Measurements from ENCODE around the gene PROB1.
"Not testable (repeated sequence)": the region's sequence is repeated elsewhere in the genome, so short reads cannot be mapped to it uniquely, and the experiment has no call there.

PROB1 gene

GRCh38 chr5:139410993-139411828 lies 16.3 kb upstream of the PROB1 start:
- TF ChIP-seq, protein P1, sequence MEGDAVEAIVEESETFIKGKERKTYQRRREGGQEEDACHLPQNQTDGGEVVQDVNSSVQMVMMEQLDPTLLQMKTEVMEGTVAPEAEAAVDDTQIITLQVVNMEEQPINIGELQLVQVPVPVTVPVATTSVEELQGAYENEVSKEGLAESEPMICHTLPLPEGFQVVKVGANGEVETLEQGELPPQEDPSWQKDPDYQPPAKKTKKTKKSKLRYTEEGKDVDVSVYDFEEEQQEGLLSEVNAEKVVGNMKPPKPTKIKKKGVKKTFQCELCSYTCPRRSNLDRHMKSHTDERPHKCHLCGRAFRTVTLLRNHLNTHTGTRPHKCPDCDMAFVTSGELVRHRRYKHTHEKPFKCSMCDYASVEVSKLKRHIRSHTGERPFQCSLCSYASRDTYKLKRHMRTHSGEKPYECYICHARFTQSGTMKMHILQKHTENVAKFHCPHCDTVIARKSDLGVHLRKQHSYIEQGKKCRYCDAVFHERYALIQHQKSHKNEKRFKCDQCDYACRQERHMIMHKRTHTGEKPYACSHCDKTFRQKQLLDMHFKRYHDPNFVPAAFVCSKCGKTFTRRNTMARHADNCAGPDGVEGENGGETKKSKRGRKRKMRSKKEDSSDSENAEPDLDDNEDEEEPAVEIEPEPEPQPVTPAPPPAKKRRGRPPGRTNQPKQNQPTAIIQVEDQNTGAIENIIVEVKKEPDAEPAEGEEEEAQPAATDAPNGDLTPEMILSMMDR (conservative IDR thresholded peaks at IDR 0.05) = no peak
- TF ChIP-seq ZFX (IDR thresholded peaks at IDR 0.05) = no peak
- no peak overlapping the region for H3K27ac ChIP-seq

DNA sequence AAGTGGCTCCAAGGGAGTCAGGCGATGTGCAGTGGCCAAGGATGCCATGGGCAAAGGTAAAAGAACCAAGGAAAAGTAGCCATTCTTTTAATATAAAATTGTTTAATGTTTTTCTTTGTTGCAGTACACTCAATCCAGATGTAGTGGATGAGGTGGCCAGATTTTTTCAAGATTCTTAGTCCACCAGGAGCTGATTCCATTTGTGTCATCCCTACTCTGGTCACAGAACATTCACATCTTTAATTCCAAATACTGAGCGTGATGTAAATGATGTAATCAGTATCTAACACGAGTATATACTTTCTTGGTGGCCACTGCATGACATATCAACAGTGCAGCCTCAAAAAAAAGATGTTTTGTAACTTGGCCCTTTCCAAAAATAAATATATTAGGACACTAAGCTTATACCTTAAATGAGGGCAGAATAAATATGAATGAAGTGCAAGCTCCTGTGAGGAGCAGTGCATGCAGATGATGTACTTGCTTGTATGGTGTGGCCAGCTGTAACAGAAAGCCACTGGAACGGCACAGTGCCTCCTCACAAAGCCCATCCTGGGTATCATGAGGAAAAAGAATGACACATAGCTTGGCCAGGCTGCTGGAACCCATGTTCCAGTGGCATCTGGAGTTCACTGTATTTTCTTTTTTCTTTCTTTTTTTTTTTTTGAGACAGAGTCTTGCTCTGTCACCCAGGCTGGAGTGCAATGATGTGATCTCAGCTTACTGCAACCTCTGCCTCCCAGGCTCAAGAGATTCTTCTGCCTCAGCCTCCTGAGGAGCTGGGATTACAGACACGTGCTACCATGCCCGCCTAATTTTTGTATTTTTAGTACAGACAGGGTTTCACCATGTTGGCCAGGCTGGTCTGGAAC lies 15.5 kb upstream of the PROB1 start:
- TF ChIP-seq, protein P1 (conservative IDR thresholded peaks at IDR 0.05) = no peak
- no peak for TF ChIP-seq ZFX (IDR thresholded peaks at IDR 0.05)
- H3K27ac ChIP-seq = no peak overlapping the region

DNA sequence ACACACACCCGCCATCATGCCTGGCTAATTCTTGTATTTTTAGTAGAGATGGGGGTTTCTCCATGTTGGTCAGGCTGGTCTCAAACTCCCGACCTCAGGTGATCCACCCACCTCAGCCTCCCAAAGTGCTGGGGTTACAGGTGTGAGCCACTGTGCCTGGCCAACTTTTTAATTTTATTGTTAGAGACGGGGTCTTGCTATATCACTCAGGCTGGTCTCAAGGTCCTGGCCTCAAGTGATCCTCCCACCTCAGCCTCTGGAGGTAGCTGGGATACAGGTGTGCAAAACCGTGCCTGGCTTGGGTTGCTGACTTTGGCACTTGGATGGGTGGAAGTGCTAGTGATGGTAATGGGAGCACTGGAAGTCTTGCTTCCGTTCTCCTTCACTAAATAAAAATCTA lies 14.2 kb upstream of the PROB1 start:
- not testable (repeated sequence) for H3K27ac ChIP-seq

- no peak overlapping the region for H3K27ac ChIP-seq
- TF ChIP-seq ZFX (IDR thresholded peaks at IDR 0.05) = no peak
Observed at GRCh38 chr5:139408191-139408590, 13.3 kb upstream of the PROB1 start.

DNA sequence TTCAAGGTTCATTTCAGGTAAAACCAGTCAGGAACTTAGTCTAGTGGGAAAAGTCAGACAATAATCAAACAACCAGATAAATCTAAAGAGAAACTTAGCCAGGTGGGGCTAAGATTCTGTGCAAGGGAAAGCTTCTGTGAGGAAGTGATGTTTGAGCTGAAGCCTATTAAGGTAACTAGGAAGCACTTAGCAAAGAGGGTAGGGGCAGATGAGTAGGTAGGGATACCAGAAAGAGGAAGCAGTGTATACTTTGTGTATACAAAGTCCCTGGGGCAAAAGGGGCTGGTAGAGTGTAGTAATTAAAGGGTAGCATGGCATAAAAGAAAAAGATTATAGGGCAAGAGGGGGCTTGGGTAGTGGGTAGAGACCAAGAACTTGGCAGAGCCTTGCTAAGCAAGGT lies 12.6 kb upstream of the PROB1 start:
- H3K27ac ChIP-seq = no peak overlapping the region
- TF ChIP-seq ZFX (IDR thresholded peaks at IDR 0.05) = no peak
- TF ChIP-seq, protein P1 (conservative IDR thresholded peaks at IDR 0.05) = no peak

DNA sequence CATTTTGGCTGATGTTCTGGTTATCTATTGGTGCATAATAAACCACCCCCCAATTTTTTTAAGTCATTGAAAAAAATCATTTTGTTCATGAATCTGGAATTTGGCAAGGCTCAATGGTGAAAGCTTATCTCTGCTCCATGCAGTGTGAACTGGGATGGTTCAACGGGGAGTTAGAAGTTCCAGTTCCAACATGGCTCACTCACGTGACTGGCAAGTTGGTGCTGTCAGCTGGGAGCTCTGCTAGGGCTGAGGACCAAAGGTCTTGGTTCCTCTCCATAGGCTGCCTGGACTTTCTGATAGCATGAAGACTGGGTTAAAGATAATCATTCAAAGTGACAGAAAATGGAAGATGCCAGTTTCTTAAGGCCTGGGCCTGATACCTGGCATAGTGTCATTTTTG lies 12.1 kb upstream of the PROB1 start:
- TF ChIP-seq ZFX (IDR thresholded peaks at IDR 0.05) = no peak
- TF ChIP-seq, protein P1 (conservative IDR thresholded peaks at IDR 0.05) = no peak
- no peak overlapping the region for H3K27ac ChIP-seq

DNA sequence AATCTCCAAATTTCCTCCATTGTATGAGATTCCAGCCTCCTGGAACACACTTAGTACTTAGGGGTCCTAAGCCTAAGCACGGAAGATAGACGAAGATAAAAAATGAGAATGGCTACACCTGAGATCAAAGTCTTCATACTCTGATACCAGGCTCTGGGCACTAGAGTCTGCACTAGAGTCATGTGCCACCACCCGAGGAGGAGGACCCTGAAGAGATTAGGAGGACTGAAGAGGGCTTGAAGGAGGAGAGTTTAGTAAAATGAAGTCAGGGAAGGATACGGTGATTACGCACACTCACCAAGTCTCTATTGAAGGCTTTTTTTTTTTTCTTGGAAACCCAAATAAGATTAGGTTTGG lies 9.6 kb upstream of the PROB1 start:
- H3K27ac ChIP-seq = peak overlapping the region; percentile 72
- TF ChIP-seq, protein P1 (conservative IDR thresholded peaks at IDR 0.05) = no peak
- no peak for TF ChIP-seq ZFX (IDR thresholded peaks at IDR 0.05)

- H3K27ac ChIP-seq = peak within 1 kb of the TSS; percentile 72
- TF ChIP-seq, protein P1 (conservative IDR thresholded peaks at IDR 0.05) = no peak
- no peak for TF ChIP-seq ZFX (IDR thresholded peaks at IDR 0.05)
Observed at GRCh38 chr5:139403787-139404483, 9.0 kb upstream of the PROB1 start, which contains the start of gene SPATA24. TSS of gene SPATA24 (minus strand) at chr5:139404089. CDS start at chr5:139404060, 29 bp downstream.

All from C4-2B (cell line).